Stimulated activated CD4-positive, alpha-beta T cell treated with anti-CD3 and anti-CD28 coated beads, Interleukin-1b, Interleukin-23, amount 100 ng/mL, for 1 hour (primary cell): ENCODE measurements around the gene SLC22A7.

Experiments
- DNase-seq, 2 donors: peaks; one replicate each; pipeline ENCODE4 v3.0.0-alpha.2; 2020; ENCODE audit warnings: low read depth in 2 of 2

The SLC22A7 gene, protein sequence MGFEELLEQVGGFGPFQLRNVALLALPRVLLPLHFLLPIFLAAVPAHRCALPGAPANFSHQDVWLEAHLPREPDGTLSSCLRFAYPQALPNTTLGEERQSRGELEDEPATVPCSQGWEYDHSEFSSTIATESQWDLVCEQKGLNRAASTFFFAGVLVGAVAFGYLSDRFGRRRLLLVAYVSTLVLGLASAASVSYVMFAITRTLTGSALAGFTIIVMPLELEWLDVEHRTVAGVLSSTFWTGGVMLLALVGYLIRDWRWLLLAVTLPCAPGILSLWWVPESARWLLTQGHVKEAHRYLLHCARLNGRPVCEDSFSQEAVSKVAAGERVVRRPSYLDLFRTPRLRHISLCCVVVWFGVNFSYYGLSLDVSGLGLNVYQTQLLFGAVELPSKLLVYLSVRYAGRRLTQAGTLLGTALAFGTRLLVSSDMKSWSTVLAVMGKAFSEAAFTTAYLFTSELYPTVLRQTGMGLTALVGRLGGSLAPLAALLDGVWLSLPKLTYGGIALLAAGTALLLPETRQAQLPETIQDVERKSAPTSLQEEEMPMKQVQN

DNA sequence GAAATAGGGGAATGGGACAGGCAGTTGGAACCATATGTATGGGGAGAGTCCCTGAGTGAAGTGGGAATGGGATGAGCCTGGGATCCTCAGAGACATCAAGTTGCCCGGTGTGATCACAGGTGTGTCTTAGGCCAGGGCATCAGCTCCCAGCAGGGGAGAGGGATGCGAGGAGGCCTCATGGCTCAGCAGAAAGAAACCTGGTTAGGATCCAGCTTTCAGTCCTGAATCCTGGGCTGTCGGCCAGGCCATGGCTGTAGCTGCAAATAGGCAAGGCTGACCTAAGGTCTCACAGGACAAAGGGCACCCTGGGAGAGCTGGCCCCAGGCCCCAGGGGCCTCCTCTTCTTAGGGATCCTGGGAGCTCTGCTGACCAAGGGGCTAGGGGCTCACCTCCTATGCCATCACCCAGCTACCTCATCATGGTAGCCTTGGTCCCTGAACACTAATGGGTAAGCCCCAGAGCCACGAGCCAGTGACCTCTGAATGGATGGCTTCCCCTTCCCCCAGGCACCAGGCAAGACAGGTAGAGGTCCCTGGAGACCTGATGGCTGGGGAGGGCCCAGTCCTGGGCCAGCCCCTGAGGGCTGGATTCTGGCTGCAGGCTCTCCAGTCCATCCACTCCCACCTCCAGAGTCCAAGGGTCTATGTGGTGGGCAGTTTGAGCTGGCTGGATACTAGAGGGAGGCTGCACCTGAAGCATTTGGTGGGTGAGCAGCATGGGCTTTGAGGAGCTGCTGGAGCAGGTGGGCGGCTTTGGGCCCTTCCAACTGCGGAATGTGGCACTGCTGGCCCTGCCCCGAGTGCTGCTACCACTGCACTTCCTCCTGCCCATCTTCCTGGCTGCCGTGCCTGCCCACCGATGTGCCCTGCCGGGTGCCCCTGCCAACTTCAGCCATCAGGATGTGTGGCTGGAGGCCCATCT, at the start of gene SLC22A7:
SLC22A7 (plus strand) TSS at position 617 of the 921 bp plus-strand sequence; CDS start at position 716, 99 bp downstream.
- DNase-seq: no peak

DNA sequence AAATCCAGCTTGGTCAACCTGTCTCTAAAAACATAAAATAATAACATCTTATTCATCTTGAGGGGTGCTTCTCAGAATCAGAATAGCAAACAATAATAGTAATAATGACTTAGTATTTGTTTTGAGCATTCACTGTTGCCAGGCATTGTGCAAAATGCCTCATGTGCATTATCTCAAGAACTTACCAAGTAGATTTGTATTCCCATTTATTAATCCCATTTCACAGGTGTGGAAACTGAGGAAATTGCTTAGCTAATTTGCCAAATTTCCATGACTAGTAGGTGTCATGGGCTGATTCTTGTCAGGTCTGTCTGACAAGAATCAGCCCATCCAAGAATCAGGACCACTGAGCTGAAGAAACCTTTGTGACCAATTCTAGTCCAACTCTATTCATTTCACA, 49.3 kb upstream of the SLC22A7 start:
- no peak for DNase-seq

DNA sequence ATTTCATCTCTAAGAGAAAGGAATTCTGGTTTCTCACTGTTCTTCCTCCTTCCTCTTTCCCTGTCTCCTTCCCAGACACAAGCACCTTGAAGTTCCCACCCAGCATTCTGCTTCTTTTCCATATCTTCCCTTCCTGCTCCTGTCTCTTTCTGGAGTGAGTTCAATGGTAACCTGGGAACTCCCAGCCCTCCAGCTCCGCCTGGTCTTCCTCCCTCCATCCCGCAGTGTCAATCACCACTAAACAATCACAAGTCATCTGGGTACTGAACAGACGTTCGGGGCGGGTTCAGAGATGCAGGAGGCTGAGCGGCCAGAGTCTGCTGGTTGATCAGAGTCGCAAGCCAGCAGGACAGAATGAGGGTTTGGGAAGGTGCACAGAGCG, 47.1 kb upstream of the SLC22A7 start:
- DNase-seq: no peak

DNA sequence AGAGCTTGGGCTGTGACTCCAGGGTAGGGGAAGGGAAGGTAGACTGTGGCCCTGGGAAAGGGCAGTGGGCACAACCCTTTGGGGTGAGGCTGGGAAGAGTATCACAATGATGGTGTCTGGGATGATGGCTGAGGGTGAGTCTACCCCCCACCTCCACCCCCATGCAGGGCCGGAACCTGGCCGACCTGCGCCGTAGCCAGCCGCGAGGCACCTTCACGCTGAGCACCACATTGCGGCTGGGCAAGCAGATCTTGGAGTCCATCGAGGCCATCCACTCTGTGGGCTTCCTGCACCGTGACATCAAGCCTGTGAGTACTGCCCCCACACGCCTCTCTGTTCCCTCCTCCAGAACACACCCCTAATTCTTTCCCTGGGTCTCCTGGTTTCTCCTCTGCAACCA, 44.7 kb upstream of the SLC22A7 start:
- DNase-seq: no peak

DNA sequence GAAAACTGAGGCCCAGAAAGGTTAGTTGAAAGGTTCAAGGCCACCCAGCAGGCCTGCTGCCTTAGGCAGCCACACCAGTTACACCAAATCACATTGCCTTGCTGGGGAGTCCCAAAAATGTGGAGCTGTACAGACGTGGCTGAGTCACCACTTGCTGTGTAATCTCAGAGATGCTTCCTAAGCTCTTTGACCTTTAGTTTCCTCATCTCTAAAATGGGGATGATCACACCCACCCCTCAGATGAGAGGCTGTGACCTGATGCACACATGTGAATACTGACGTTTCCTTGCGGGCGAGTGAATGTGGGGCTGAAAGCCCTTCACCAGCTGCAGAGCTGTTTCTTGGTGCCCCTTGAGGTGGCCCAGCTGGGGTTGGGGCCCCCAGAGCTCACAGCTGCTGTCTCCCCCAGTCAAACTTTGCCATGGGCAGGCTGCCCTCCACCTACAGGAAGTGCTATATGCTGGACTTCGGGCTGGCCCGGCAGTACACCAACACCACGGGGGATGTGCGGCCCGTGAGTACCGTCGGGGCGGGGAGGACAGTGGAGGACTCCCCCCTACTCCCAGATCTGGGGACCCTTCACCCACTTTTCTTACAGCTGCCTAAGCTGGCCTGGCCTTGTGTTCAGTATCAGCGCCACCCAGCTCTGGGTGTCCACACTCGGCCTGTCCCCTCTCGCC, 43.8 kb upstream of the SLC22A7 start:
- no peak for DNase-seq

DNA sequence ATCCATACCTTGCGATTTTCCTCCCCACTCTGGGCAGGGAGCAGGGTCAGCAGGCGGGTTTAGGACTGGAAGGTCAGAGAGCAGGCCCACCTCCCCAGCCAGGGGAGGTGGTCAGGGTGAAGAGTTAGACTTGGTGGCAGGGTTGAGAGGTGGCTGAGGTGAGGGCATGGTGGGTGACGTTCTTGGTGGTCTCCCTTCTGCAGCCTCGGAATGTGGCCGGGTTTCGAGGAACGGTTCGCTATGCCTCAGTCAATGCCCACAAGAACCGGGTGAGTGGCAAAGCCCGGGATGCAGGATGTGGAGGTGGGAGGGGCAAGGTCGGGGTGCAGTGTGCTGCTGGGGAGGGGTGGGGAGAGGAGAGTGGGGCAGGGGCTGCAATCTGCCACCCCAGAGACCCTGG, 43.2 kb upstream of the SLC22A7 start:
- DNase-seq: no peak

DNA sequence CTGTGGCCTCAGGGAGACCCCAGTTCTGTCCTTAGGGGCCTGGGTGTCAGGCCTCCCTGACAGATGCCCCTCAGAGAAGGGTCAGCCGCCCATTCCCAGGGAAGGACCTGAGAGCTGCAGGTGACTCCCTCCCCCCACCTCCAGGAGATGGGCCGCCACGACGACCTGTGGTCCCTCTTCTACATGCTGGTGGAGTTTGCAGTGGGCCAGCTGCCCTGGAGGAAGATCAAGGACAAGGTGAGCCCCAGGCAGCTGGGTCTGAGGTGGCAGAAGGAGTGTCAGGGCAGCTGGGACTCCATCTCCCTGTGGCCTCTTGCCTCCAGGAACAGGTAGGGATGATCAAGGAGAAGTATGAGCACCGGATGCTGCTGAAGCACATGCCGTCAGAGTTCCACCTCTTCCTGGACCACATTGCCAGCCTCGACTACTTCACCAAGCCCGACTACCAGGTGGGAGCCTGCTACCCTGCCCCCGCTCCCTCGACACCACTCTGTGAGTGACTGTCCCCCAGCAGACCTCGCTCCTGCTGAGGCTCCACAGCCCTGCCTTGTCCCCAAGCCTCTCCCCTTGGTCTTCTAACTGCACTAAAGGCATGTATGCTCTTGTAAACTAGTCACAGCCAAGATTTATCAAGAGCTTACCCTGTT, 42.5 kb upstream of the SLC22A7 start:
- no peak for DNase-seq

DNA sequence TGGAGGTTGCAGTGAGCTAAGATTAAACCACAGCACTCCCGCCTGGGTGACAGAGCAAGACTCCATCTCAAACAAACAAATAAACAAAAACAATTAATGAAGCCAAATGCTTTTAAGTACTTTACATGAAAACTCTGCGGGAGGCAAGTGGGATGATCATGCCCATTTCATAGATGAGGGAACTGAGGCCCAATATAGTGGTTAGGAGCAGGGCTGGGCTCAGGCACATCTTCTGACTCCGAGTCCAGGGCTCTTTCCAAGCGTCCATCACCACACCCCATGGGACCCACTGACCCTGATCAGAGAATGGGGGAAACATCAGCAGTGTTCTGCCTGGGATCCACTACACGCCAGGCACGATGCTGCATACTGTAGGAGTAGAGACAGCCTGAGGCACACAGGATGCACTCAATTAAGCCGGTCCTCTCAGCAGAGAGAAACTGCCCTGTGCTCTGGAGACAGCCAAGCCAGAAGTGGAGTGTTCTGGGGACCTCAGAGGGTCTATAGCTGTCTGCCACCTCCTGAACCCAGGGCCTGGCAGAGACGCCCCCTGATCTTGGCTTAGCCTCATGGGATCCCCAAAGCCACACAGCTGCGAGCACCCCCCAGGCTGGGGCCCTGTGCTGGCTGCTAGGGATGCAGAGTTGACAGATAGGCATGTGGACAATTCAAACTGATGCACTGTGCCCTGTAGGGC, 41.2 kb upstream of the SLC22A7 start:
- DNase-seq: no peak

DNA sequence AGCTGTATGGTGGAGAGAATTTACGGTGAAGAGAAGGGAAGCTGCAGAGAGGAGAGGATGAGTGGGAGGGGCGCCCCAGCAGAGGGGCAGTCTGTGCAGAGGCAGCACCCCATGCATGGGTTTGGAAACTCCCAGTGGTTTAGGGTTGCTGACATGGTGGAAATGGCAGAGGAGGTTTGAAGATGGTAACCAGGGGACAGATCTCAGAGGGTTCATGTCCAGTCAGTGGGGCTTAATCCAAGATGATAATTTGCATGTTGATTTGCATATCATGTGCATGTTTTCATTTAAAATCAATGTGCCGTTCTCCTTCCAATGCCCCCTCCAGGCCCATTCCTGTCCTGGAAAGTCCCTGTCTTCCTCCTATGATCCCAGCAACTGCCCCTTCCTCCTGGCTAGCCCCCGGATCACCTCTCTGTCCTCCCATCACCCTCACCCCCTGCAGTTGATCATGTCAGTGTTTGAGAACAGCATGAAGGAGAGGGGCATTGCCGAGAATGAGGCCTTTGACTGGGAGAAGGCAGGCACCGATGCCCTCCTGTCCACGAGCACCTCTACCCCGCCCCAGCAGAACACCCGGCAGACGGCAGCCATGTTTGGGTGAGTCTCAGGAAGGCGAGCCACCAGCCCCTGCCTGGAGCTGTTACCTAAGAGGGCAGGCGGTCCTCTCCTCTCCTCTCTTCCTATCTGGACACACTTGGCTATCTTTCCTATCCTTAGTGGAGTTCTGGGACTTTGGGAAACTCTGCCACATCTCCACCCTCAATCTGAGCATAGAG, 40.5 kb upstream of the SLC22A7 start:
- DNase-seq: no peak

DNA sequence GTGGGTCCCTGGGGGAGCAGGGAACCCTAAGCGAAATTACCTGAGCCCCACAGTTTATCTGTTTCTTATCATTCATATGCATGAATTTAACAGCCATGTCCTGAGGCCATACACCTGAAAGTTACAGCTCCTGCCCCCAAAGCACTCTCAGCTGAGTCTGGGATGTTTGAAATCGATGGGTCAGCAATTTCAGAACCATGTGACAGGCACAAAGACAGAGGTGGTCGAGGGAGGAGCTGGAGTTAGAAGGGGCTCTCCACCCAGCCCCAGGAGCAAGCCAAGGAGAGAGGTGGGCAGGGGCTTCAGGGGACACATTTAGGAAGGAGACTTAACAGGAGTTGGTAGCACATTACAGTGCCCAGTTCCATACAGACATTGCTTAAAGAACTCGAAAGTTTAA, 39.9 kb upstream of the SLC22A7 start:
- no peak for DNase-seq

DNA sequence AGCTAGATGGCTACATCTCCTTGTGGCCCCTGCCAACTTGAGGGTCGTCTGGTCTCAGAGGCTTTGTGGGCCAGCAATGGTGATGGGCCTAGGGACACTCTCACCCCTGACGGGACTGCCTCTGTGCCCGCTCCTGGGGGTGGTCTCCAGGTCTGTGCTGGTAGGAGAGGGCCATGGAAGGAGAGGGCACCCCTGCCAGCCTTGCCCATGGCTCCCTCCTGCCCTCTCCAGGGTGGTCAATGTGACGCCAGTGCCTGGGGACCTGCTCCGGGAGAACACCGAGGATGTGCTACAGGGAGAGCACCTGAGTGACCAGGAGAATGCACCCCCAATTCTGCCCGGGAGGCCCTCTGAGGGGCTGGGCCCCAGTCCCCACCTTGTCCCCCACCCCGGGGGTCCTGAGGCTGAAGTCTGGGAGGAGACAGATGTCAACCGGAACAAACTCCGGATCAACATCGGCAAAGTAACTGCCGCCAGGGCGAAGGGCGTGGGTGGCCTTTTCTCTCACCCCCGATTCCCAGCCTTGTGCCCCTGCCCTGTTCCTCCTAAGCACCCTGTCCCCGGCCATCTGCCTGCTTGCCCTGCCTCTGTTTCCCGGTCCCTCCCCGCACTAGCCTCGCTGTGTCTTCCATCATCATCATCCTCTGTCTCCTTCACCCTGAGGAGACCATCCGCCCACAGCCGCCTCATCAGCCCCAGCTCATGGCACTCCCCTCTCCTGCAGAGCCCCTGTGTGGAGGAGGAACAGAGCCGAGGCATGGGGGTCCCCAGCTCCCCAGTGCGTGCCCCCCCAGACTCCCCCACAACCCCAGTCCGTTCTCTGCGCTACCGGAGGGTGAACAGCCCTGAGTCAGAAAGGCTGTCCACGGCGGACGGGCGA, 39.0 kb upstream of the SLC22A7 start:
- DNase-seq: no peak

DNA sequence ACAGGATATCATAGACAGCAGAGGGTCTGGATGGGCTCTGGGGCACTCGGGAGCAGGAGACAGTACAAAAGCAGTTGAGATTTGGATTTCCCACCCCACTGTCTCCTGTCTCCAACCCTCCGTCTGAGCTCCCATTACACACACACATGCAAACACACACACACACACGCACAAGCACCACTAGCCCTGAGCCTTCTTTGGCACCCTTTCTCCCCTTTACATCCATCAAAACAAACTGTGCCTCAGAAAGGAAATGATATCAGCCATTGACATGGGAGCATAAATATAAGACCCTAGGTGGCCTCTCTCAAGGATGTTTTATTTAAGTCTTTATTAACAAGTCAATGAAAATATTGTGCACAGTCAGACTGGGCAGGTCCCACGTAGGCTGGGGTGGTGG, 37.3 kb upstream of the SLC22A7 start:
- DNase-seq: no peak

DNA sequence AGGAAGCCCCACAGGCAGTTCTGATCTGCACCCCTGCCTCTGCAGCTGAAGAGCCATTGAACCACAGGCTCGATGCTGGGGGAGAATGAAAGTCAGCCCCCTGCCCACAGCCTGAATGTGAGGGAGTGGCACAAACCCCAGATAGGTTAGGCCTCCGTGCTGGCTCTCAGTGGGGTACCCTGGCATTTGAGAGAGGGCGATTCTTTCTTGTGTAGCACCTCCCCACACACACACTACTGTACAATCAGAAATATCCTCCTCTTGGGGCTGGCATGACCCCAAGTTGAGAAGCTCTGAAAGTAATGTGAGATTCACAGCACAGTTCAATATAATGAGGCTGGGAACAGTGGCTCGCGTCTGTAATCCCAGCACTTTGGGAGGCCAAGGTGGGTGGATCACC, 36.9 kb upstream of the SLC22A7 start:
- no peak for DNase-seq

DNA sequence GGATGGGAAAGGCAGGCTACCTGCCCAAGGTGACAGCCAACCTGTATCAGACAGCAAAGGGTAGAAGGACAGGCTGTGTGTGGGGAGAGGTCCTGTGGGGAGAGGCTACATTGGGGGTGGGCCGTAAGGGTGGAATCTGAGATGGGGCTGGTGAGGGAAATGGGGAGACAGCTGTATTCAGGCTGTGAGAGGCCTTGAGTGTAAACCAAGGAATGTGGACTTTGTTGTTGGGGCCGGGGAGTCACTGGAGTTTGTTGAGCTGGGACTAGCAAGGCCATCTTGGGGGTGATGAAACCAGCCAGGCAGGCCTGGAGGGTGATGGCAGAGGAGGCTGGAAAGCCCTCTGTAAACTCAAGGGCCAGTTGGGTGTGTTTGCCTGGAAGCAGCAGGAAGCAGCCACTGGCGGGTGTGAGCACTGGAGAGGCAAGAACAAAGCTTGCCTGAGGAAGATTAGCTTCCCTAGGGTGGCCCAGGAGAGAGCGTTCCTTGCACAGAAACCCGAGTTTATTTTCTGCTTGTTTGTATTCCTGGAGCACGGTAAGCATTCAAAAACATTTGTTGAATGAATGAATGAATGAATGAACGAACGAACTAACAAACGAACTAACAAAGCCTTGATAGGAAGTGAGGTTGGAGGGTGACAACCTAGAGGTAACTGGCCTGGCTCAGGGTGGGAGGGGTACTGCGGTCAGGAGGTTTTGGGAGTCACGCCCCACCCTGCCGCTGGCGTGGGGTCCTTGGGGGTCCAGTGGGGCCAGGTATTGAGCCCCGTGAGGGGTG, 35.9 kb upstream of the SLC22A7 start:
- no peak for DNase-seq

DNA sequence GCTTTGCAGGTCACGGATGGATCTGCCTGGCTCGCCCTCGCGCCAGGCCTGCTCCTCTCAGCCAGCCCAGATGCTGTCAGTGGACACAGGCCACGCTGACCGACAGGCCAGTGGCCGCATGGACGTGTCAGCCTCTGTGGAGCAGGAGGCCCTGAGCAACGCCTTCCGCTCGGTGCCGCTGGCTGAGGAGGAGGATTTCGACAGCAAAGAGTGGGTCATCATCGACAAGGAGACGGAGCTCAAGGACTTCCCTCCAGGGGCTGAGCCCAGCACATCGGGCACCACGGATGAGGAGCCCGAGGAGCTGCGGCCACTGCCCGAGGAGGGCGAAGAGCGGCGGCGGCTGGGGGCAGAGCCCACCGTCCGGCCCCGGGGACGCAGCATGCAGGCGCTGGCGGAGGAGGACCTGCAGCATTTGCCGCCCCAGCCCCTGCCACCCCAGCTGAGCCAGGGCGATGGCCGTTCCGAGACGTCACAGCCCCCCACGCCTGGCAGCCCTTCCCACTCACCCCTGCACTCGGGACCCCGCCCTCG, 35.2 kb upstream of the SLC22A7 start:
- no peak for DNase-seq

DNA sequence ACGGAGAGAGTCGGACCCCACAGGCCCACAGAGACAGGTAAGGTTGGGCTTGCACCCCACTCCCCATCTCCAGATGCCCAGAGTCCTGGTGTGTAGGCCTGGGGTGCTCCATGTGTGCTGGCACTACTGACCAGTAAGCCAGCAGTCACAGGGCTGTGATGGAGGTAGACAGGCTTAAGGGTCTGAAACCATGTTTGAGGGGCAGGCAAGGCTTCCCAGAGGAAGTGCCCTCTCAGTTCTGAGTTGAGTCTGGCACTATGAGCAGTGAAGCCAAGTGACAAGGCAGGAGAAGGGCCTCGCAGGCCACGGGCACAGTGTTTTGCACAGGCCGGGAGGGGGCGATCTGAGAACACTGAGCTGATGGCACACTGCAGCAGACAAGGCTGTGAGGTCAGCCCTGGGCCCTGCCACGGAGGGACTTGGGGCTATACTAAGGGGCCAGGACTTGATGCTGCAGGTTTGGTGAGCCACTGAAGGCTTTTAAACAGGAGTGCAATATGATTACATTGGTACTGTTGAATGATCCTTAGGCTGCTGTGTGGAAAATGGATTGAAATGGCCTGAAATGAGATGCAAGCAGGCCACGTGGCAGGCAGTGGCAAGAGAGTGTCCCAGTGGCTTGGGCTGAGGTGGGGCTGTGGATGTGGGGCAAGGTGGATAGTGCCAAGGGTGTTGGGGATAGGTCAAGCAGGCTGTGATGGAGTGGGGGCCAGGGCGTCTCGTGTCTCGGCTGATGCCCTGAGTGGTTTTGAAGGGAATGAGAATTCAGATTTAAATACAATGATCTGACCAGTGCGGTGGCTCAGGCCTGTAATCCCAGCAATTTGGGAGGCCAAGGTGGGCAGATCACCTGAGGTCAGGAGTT, 34.5 kb upstream of the SLC22A7 start:
- DNase-seq: peak; percentile 50 to 57

DNA sequence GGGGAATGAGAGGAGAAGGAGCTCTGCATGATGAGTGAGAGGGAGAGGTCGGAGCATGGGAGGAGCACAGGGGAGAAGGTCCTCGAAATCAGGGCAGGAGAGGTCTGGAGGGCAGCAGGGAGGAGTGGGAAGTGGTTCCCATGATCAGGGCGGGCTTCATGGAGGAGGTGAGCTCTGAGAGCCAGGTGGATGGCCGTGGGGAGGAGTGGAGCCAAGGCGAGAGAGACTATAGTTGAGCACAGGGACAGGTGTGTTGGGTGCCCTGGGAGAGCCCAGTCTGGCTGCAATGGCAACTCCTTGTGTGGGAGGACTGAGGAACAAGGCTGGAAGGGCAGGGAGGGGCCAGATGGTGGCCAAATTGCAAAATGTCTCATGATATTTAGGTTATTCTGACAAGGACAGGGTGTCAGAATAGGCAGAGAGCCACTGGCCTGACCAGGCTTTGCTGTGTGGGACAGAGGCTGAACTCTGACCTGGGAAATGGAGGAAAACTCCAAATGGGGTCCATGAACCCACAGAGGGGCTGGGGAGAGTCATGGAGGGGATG, 33.4 kb upstream of the SLC22A7 start:
- DNase-seq: no peak
